ENCODE data around the gene ROBO1. TPM values are rescaled to one million over a fixed set of nuclear protein-coding genes. Genes with fewer than 3 reads are reported as not detected.

Gene ROBO1
- total and polyA plus RNA-seq, 2 of the 8 experiments (the other 6 are each of a cell fraction or from before 2014, with no cell fraction given) = 51.4 to 91.0 TPM

DNA sequence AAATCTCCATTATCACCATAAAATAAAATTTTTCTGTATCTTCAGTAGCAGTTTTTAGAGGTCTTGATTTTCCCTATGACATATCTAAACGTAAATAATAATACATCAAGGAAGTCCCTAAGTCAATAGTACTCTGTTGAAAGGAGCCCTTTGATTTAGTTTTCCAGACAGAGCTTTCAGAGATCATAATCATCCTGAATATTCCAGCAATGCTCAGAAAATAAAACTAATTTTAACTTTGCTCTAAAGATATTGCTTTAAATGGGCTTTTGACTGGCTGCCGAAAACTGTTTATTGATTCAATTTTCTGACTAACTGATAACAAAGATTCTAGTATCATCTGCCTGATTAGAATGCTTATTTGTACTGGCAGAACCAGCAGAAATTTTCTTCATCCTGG is 40.7 kb upstream of the ROBO1 start (continued):
- no peak for TF ChIP-seq ATF2 (IDR thresholded peaks at IDR 0.05; ENCODE audit: low read length)
- TF ChIP-seq SP4 (IDR thresholded peaks at IDR 0.05; ENCODE audit: low read length) = no peak
- TF ChIP-seq FOSL1 (IDR thresholded peaks at IDR 0.05; ENCODE audit: insufficient read depth, low read depth, low read length) = no peak
- TF ChIP-seq SAP30 (IDR thresholded peaks at IDR 0.05; ENCODE audit: insufficient read depth, insufficient replicate concordance, low read length) = no peak
